Measurements from ENCODE around the gene GRIFIN.

GRIFIN gene

GRCh38 chr7:2431260-2431867, 44.8 kb downstream of the GRIFIN start:
- DNase-seq = no peak

GRCh38 chr7:2425749-2426148, 50.4 kb downstream of the GRIFIN start:
- DNase-seq = no peak

Data from NCI-H2107 (cell line).